DOHH2 (cell line): ENCODE measurements around the gene KCTD15.

ENCODE experiments used
- H3F3A ChIP-seq: fragments of 200-600 bp; sonication (generic), shearing (Covaris generic); 2 replicates; pipeline ENCODE4 v1.6.0; 2016; ENCODE audit warnings: antibody characterized with exemption, mild to moderate bottlenecking; ENCODE audit not compliant: control insufficient read depth, insufficient read depth
- H3K27ac ChIP-seq: fragments of 200-600 bp; sonication (generic); 2 replicates; pipeline ENCODE4 v1.5.1; 2014; ENCODE audit warnings: low read depth, mild to moderate bottlenecking, low read length, moderate library complexity
- H3K27me3 ChIP-seq: fragments of 200-600 bp; sonication (generic); 2 replicates; pipeline ENCODE4 v1.6.1; 2014; ENCODE audit warnings: mild to moderate bottlenecking, low read length, mixed read lengths; ENCODE audit not compliant: control insufficient read depth
- H3K36me3 ChIP-seq: fragments of 200-600 bp; sonication (generic); 2 replicates; pipeline ENCODE4 v1.6.1; 2014; ENCODE audit warnings: mild to moderate bottlenecking, low read length, moderate library complexity, mixed read lengths; ENCODE audit not compliant: control insufficient read depth
- H3K4me1 ChIP-seq: fragments of 200-600 bp; sonication (generic); 2 replicates; pipeline ENCODE4 v1.6.1; 2014; ENCODE audit warnings: mild to moderate bottlenecking, low read length, mixed read lengths; ENCODE audit not compliant: control insufficient read depth
- H3K4me2 ChIP-seq: fragments of 200-600 bp; sonication (generic); 2 replicates; pipeline ENCODE4 v1.6.0; 2014; ENCODE audit warnings: mild to moderate bottlenecking, low read length, moderate library complexity
- H3K4me3 ChIP-seq: fragments of 200-600 bp; sonication (generic); 2 replicates; pipeline ENCODE4 v1.5.1; 2014; ENCODE audit warnings: mild to moderate bottlenecking, low read length, mixed read lengths
- H3K79me2 ChIP-seq: fragments of 200-600 bp; sonication (generic); 2 replicates; pipeline ENCODE4 v1.6.1; 2014; ENCODE audit warnings: mild to moderate bottlenecking, low read length, mixed read lengths; ENCODE audit not compliant: control insufficient read depth
- H3K9me2 ChIP-seq: fragments of 200-600 bp; sonication (generic); replicated peaks from 2 replicates; pipeline ENCODE4 v1.6.1; 2014; ENCODE audit warnings: mild to moderate bottlenecking, low read length, mixed read lengths; ENCODE audit not compliant: control insufficient read depth
- H3K9me3 ChIP-seq: fragments of 200-600 bp; sonication (generic); 2 replicates; pipeline ENCODE4 v1.6.1; 2014; ENCODE audit warnings: antibody characterized with exemption, low read length, mixed read lengths; ENCODE audit not compliant: control insufficient read depth, insufficient read depth
- H4K20me1 ChIP-seq: fragments of 200-600 bp; sonication (generic); 2 replicates; pipeline ENCODE4 v1.6.0; 2014; ENCODE audit warnings: low read depth, mild to moderate bottlenecking, antibody characterized with exemption, low read length, moderate library complexity; ENCODE audit not compliant: control insufficient read depth, insufficient read depth
- CTCF ChIP-seq: fragments of 200-600 bp; sonication (generic); IDR thresholded peaks from one replicate; pipeline ENCODE4 v1.5.1; 2014; ENCODE audit warnings: antibody characterized with exemption, mild to moderate bottlenecking, low read depth, low read length; ENCODE audit not compliant: poor library complexity, severe bottlenecking
- EZH2phosphoT487 ChIP-seq: fragments of 200-600 bp; sonication (generic); IDR thresholded peaks from 2 replicates; pipeline ENCODE4 v1.6.1; 2017; ENCODE audit warnings: borderline replicate concordance, mild to moderate bottlenecking, antibody characterized with exemption, low read length, moderate library complexity, mixed read lengths

KCTD15 gene

DNA sequence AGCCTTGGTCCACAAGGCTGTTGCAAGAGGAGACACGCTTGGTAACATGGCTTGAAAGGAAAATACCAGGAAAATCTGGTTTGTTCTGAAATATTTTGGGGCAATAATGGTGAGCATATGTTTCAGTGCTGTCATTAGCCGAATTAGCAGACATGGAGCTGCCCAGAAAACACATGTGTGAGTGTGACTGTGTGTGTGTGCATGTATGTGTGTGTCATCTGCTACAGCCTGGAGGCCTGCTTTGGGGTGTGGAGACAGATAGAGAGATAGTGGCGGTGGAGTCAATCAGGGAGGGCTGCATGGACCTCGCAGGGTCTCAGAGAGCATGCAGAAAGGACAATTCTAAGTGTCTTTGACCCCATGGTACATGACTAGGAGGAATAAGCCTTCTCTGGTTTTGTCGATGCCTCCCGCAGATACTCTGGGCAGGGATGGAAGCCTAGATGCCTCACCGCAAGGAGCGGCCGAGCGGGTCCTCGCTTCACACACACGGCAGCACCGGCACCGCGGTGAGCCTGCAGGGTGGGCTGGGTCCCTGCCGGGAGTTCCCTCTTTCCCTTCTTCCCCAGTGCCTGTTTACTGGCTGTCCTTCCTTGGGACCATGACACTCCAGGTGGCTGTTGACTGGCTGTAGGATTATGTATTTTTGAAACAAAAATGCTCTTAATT, 3.5 kb downstream of the KCTD15 start:
- H4K20me1 ChIP-seq: no peaks in the 10 kb centered on the region
- H3K4me1 ChIP-seq: no peaks in the 10 kb centered on the region
- H3K36me3 ChIP-seq: no peaks in the 10 kb centered on the region
- H3K79me2 ChIP-seq: no peaks in the 10 kb centered on the region
- no peak overlapping the region for H3K4me2 ChIP-seq
- H3F3A ChIP-seq: no peaks in the 10 kb centered on the region
- H3K4me3 ChIP-seq: no peak overlapping the region
- no peak overlapping the region for H3K27ac ChIP-seq
- H3K9me3 ChIP-seq: no peaks in the 10 kb centered on the region
- no peaks in the 10 kb centered on the region for H3K9me2 ChIP-seq
- TF ChIP-seq EZH2phosphoT487 (no peak), CTCF (no peak)
- peaks cover 9% of the 10 kb centered on the region; the same call in 1 of the 2 replicates for H3K27me3 ChIP-seq

DNA sequence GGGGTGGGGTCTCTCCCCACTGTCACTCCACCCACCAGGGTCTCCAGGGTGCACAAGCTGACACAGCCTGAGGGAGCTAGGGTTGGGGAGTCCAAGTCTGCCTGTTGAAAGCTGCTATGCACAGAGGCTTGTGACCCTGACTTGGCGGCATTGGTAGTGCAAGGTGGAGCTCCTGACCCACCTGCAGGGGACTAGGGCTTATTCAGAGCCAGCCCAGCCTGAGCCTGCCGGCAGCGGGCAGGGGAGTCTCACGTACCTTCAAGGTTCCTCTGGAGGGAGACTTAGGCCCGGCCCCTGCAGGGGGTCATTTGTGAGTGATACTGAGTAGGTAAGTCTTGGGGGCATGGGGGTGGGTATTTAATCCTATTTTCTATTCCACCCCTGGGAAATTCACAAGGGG, 4.7 kb downstream of the KCTD15 start:
- H3K9me3 ChIP-seq: no peaks in the 10 kb centered on the region
- H3K79me2 ChIP-seq: no peaks in the 10 kb centered on the region
- H3K4me3 ChIP-seq: no peak overlapping the region
- no peaks in the 10 kb centered on the region for H3K36me3 ChIP-seq
- no peaks in the 10 kb centered on the region for H3K4me1 ChIP-seq
- no peaks in the 10 kb centered on the region for H3K9me2 ChIP-seq
- H3F3A ChIP-seq: no peaks in the 10 kb centered on the region
- peaks cover 5% of the 10 kb centered on the region; the same call in 1 of the 2 replicates for H3K27me3 ChIP-seq
- H4K20me1 ChIP-seq: no peaks in the 10 kb centered on the region
- TF ChIP-seq CTCF: no peak
- no peak overlapping the region for H3K4me2 ChIP-seq
- no peak overlapping the region for H3K27ac ChIP-seq

DNA sequence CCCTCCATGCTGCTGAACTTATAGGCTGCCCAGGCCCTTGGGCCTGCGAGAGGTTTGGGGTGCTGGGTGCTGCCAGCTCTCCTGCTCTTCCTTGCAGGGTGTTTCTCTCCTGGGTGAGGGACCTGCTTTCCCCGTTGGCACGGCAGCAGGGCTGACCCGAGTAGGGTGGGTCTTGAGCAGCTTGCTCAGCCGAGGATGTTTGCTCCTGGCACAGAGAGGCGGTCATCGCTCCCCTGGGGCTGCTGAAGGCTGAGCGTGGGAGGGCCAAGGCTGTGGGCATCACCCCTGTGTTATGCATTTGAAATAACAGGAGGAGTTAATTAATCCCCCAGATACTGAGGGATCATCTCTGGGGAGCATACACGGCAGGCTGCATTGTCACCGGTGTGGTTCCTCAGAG, 5.3 kb downstream of the KCTD15 start:
- H3K27ac ChIP-seq: no peak overlapping the region
- peaks cover 4% of the 10 kb centered on the region; the same call in 1 of the 2 replicates for H3K27me3 ChIP-seq
- no peaks in the 10 kb centered on the region for H3K4me1 ChIP-seq
- no peaks in the 10 kb centered on the region for H4K20me1 ChIP-seq
- H3K4me2 ChIP-seq: no peak overlapping the region
- TF ChIP-seq EZH2phosphoT487: no peak
- H3K36me3 ChIP-seq: no peaks in the 10 kb centered on the region
- H3K4me3 ChIP-seq: no peak overlapping the region
- H3F3A ChIP-seq: no peaks in the 10 kb centered on the region
- H3K79me2 ChIP-seq: no peaks in the 10 kb centered on the region
- H3K9me2 ChIP-seq: no peaks in the 10 kb centered on the region
- no peaks in the 10 kb centered on the region for H3K9me3 ChIP-seq

GRCh38 chr19:33802801-33803200, 6.1 kb downstream of the KCTD15 start:
- Histone ChIP-seq H3F3A (no peaks in the 10 kb centered on the region), H3K4me2 (no peak overlapping the region), H3K27ac (no peak overlapping the region), H3K4me3 (no peak overlapping the region), H4K20me1 (no peaks in the 10 kb centered on the region), H3K36me3 (no peaks in the 10 kb centered on the region), H3K79me2 (no peaks in the 10 kb centered on the region), H3K4me1 (no peaks in the 10 kb centered on the region), H3K9me2 (no peaks in the 10 kb centered on the region), H3K27me3 (no peaks in the 10 kb centered on the region), H3K9me3 (no peaks in the 10 kb centered on the region)
- TF ChIP-seq EZH2phosphoT487 (no peak), CTCF (no peak)
